Measurements from ENCODE around the gene ATPAF1. TPM values are rescaled to one million over a fixed set of nuclear protein-coding genes. Genes with fewer than 3 reads are reported as not detected.

The ATPAF1 gene
- total RNA-seq, 1 experiment from 2014 or later = 50.3 TPM

DNA sequence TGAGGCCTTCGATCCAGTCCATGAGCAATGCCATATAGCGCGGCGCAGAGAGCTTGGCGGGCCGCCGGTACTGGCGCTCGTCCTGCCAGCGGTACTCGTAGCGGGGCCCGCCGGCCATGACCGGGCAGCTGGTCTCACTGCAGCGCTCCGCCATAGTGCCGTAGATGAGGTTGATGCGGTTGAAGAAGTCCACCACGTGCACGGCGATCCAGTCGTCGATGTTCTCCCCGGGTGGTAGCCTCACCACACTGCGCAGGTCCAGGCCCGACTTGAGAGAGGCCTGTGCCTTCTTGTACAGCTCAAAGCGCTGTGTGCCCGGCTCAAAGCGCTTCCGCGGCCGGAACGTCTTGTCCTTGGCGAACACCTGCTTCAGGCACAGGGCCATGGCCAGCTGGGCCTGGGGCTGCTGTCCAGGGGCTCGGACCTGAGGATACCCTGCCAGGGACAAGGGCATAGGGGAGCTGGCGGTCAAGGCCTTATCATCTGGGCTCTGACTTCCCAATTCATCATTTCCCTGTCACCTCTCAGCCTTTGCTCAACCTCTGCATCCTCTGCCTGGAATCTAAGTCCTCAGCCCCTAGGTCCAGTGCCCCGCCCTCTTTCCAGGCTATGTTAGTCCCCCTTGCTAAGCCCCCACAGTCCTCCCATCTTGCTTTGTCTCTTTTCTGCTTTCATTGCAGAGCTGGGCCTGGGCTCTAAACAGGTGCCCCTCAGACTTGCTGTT, 55.1 kb downstream of the ATPAF1 start:
- POLR2A ChIA-PET (ENCODE audit: unreplicated experiment) = interaction anchor here (0.5 to 0.6 kb wide), 2 partner anchors 17 to 543 kb away, joined by 4 to 8 read pairs; no protein-coding TSS in a partner anchor
- TF ChIP-seq, protein P1, sequence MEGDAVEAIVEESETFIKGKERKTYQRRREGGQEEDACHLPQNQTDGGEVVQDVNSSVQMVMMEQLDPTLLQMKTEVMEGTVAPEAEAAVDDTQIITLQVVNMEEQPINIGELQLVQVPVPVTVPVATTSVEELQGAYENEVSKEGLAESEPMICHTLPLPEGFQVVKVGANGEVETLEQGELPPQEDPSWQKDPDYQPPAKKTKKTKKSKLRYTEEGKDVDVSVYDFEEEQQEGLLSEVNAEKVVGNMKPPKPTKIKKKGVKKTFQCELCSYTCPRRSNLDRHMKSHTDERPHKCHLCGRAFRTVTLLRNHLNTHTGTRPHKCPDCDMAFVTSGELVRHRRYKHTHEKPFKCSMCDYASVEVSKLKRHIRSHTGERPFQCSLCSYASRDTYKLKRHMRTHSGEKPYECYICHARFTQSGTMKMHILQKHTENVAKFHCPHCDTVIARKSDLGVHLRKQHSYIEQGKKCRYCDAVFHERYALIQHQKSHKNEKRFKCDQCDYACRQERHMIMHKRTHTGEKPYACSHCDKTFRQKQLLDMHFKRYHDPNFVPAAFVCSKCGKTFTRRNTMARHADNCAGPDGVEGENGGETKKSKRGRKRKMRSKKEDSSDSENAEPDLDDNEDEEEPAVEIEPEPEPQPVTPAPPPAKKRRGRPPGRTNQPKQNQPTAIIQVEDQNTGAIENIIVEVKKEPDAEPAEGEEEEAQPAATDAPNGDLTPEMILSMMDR (conservative IDR thresholded peaks at IDR 0.05) = no peak
- no peak for TF ChIP-seq EZH2 (IDR thresholded peaks at IDR 0.05; ENCODE audit: low read depth)
- H3K4me1 ChIP-seq (replicated peaks; ENCODE audit: insufficient read depth) = peaks cover 63% of the 10 kb centered on the region

DNA sequence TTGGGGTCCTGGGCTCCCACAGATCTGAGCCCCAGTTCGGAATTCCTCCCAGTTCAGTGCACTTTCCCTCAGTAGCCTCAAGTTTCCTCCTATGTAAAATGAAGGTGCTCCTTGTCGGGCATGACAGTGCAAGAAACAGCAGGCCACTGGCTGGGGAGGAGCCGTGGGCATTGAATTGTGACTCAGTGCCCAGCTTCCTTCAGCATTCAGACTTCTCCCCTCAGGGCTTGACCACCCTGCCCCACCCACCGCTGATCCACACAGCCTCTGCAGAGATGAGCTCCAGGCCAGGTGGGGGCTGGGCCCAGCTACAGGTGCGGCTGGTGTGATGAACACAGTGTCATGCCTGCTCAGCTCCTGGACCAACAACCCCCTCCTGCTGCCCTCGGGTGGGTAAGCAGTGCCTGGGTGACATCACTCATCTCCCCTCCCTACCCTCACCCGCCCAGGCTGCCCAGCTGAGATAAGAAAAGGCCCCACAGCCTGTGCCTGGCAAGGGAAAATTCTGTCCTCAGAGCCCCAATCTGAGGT, 56.4 kb downstream of the ATPAF1 start:
- H3K4me1 ChIP-seq (replicated peaks; ENCODE audit: insufficient read depth) = peaks cover 56% of the 10 kb centered on the region
- no TSS peak for BruUV-seq (replicated peaks)
- H3K27me3 ChIP-seq (ENCODE audit: insufficient read depth, low read depth) = no peaks in the 10 kb centered on the region
- no peak for TF ChIP-seq EZH2 (IDR thresholded peaks at IDR 0.05; ENCODE audit: low read depth)
- TF ChIP-seq, protein P1 (conservative IDR thresholded peaks at IDR 0.05) = no peak
- H3K79me2 ChIP-seq (ENCODE audit: low read depth) = peaks cover 57% of the 10 kb centered on the region
- no peaks in the 10 kb centered on the region for H4K20me1 ChIP-seq (ENCODE audit: insufficient read depth)
- H3K9me2 ChIP-seq (ENCODE audit: insufficient read depth) = no peaks in the 10 kb centered on the region
- H2AFZ ChIP-seq = no peak overlapping the region
- ChIA-PET CTCF (interaction anchor here (0.6 to 0.8 kb wide), 4 partner anchors 157 to 531 kb away, joined by 3 to 4 read pairs (median 4); no protein-coding TSS in a partner anchor), POLR2A (ENCODE audit: unreplicated experiment) (interaction anchor here (0.5 to 1.6 kb wide), 6 partner anchors 9 to 578 kb away, joined by 3 to 6 read pairs (median 4); partner anchors contain the start of gene PDZK1IP1)
- H3F3A ChIP-seq (ENCODE audit: insufficient read depth, low read depth) = peaks cover 26% of the 10 kb centered on the region
- peak overlapping the region; percentile 29; the same call in 1 of the 2 replicates for H3K4me3 ChIP-seq
- intact Hi-C loops (cut with micrococcal nuclease; ENCODE audit: unreplicated experiment) = loop anchor here (1.0 to 10.0 kb wide), 5 partner anchors 7 to 723 kb away; partner anchors contain the start of genes CMPK1 and MKNK1
- no peaks in the 10 kb centered on the region for H3K9me3 ChIP-seq (ENCODE audit: insufficient read depth, low read depth)
- peaks cover 29% of the 10 kb centered on the region for H3K36me3 ChIP-seq (ENCODE audit: low read depth)
- H3K27ac ChIP-seq = peak overlapping the region; percentile 99
- DNase-seq = peak; percentile 99 to 100
- peak overlapping the region; percentile 69 for H3K4me2 ChIP-seq

More for the DNA sequence above, 55.1 kb downstream of the ATPAF1 start:
- H3K4me2 ChIP-seq = peak overlapping the region; percentile 98
- CTCF ChIA-PET = no interaction called here
- peaks cover 25% of the 10 kb centered on the region for H3F3A ChIP-seq (ENCODE audit: insufficient read depth, low read depth)
- H3K36me3 ChIP-seq (ENCODE audit: low read depth) = peaks cover 26% of the 10 kb centered on the region
- no peaks in the 10 kb centered on the region for H3K27me3 ChIP-seq (ENCODE audit: insufficient read depth, low read depth)
- H3K4me3 ChIP-seq = no peak overlapping the region
- H3K9me3 ChIP-seq (ENCODE audit: insufficient read depth, low read depth) = no peaks in the 10 kb centered on the region
- H4K20me1 ChIP-seq (ENCODE audit: insufficient read depth) = no peaks in the 10 kb centered on the region
- no peak overlapping the region for H2AFZ ChIP-seq
- no TSS peak for BruUV-seq (replicated peaks)
- no peak for DNase-seq
- no peaks in the 10 kb centered on the region for H3K9me2 ChIP-seq (ENCODE audit: insufficient read depth)
- peak overlapping the region; percentile 99 for H3K27ac ChIP-seq
- intact Hi-C loops (cut with micrococcal nuclease; ENCODE audit: unreplicated experiment) = loop anchor here (1.0 to 10.0 kb wide), 3 partner anchors 9 to 722 kb away; partner anchors contain the start of genes CMPK1 and MKNK1
- H3K79me2 ChIP-seq (ENCODE audit: low read depth) = peaks cover 57% of the 10 kb centered on the region

DNA sequence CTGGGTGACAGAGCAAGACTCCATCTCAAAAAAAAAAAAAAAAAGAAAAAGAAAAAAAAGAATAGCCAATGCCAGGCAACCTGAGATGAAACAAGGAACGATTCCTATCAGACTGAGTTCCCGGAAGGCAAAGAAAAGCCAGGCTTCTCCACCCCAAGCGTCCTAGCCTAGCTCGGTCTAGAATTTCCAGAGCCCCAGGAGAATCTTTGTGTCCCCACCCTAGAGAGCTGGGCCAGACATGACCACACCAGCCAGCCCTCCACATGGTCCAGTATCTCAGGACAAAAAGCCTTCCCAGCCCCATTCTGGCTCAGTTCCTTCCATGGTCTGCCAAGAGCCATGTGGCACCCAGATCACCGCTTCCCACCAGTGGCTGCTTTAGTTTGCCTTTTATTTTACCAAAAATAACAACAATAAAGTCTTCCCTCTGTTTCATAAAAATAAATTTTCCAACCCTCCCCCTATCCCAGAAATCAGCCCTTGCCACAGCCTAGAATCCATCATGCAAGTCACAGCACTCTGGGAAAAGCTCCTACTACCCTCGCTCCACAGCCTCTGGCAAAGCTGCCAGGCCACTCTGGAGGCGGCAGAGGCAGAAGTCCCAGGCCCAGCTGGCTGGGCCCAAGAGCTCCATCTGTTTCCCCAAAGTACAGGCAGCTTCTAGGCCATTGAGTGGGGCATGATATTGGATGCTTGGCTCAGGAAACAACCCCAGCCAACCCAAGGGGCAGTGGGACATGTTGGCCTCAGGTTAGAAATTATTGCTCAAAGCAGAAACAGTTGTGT, 60.6 kb downstream of the ATPAF1 start:
- no peak overlapping the region for H3K4me3 ChIP-seq
- ChIA-PET CTCF (interaction anchor here (0.6 to 1.3 kb wide), 2 partner anchors 8 to 112 kb away, joined by 3 to 6 read pairs; partner anchors contain the start of gene MOB3C), POLR2A (ENCODE audit: unreplicated experiment) (interaction anchor here (0.6 to 0.8 kb wide), 4 partner anchors 9 to 112 kb away, joined by 3 to 14 read pairs (median 6); partner anchors contain the start of gene MOB3C)
- H3K4me1 ChIP-seq (replicated peaks; ENCODE audit: insufficient read depth) = peaks cover 50% of the 10 kb centered on the region
- no peak overlapping the region for H3K4me2 ChIP-seq
- H3K27me3 ChIP-seq (ENCODE audit: insufficient read depth, low read depth) = no peaks in the 10 kb centered on the region
- peak in 1 of 2 experiments; percentile 62 for DNase-seq
- BruUV-seq (replicated peaks) = TSS peak; percentile 7
- H3K36me3 ChIP-seq (ENCODE audit: low read depth) = peaks cover 29% of the 10 kb centered on the region
- no peaks in the 10 kb centered on the region for H4K20me1 ChIP-seq (ENCODE audit: insufficient read depth)
- no peak overlapping the region for H3K27ac ChIP-seq
- H3K79me2 ChIP-seq (ENCODE audit: low read depth) = peaks cover 40% of the 10 kb centered on the region
- intact Hi-C loops (cut with micrococcal nuclease; ENCODE audit: unreplicated experiment) = no loop called here
- H2AFZ ChIP-seq = no peak overlapping the region
- peaks cover 26% of the 10 kb centered on the region for H3F3A ChIP-seq (ENCODE audit: insufficient read depth, low read depth)
- H3K9me3 ChIP-seq (ENCODE audit: insufficient read depth, low read depth) = no peaks in the 10 kb centered on the region
- no peak for TF ChIP-seq EZH2 (IDR thresholded peaks at IDR 0.05; ENCODE audit: low read depth)
- TF ChIP-seq, protein P1 (conservative IDR thresholded peaks at IDR 0.05) = no peak
- no peaks in the 10 kb centered on the region for H3K9me2 ChIP-seq (ENCODE audit: insufficient read depth)
